ENCODE results near the gene NDUFAF2.

NDUFAF2 gene

GRCh38 chr5:60944904-60945812 lies at the start of gene NDUFAF2, which contains the start of gene ERCC8 (continued):
- peak; percentile 49; the same call in 1 of the 2 replicates for TF ChIP-seq ZNF692 (tag by site-specific recombination; IDR thresholded peaks at IDR 0.05)
- no peak for TF ChIP-seq ZNF138 (tag by site-specific recombination; IDR thresholded peaks at IDR 0.05; ENCODE audit: borderline replicate concordance)
- no peak for TF ChIP-seq ZNF155 (tag by site-specific recombination; IDR thresholded peaks at IDR 0.05)
- TF ChIP-seq ZNF10 (tag by site-specific recombination; IDR thresholded peaks at IDR 0.05) = no peak
- TF ChIP-seq TRIM28 (IDR thresholded peaks at IDR 0.05; ENCODE audit: borderline replicate concordance, low read length) = no peak
- TF ChIP-seq, protein P1, sequence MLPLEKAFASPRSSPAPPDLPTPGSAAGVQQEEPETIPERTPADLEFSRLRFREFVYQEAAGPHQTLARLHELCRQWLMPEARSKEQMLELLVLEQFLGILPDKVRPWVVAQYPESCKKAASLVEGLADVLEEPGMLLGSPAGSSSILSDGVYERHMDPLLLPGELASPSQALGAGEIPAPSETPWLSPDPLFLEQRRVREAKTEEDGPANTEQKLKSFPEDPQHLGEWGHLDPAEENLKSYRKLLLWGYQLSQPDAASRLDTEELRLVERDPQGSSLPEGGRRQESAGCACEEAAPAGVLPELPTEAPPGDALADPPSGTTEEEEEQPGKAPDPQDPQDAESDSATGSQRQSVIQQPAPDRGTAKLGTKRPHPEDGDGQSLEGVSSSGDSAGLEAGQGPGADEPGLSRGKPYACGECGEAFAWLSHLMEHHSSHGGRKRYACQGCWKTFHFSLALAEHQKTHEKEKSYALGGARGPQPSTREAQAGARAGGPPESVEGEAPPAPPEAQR (tag by site-specific recombination; IDR thresholded peaks at IDR 0.05) = no peak
- no peak for TF ChIP-seq BCL11A (tag by site-specific recombination; IDR thresholded peaks at IDR 0.05; ENCODE audit: low read depth)
- TF ChIP-seq ZNF549 (tag by site-specific recombination; IDR thresholded peaks at IDR 0.05) = no peak
- no peak for TF ChIP-seq ZNF830 (tag by site-specific recombination; IDR thresholded peaks at IDR 0.05; ENCODE audit: low read depth)
- no peak for TF ChIP-seq ZNF626 (tag by site-specific recombination; IDR thresholded peaks at IDR 0.05)
- no peak for TF ChIP-seq ZNF658 (tag by site-specific recombination; IDR thresholded peaks at IDR 0.05)
- no peak for TF ChIP-seq GLI2 (tag by site-specific recombination; IDR thresholded peaks at IDR 0.05; ENCODE audit: borderline replicate concordance, low read depth)
- TF ChIP-seq ZNF214 (tag by site-specific recombination; IDR thresholded peaks at IDR 0.05; ENCODE audit: borderline replicate concordance) = no peak
- TF ChIP-seq KLF8 (tag by site-specific recombination; IDR thresholded peaks at IDR 0.05) = no peak; the same call in 1 of the 2 replicates
- TF ChIP-seq SETDB1 (IDR thresholded peaks at IDR 0.05; ENCODE audit: insufficient read length, low read length) = no peak
- TF ChIP-seq ZBTB1 (tag by site-specific recombination; IDR thresholded peaks at IDR 0.05) = no peak
- no peak for TF ChIP-seq ZNF664 (tag by site-specific recombination; IDR thresholded peaks at IDR 0.05)
- TF ChIP-seq, protein P2, sequence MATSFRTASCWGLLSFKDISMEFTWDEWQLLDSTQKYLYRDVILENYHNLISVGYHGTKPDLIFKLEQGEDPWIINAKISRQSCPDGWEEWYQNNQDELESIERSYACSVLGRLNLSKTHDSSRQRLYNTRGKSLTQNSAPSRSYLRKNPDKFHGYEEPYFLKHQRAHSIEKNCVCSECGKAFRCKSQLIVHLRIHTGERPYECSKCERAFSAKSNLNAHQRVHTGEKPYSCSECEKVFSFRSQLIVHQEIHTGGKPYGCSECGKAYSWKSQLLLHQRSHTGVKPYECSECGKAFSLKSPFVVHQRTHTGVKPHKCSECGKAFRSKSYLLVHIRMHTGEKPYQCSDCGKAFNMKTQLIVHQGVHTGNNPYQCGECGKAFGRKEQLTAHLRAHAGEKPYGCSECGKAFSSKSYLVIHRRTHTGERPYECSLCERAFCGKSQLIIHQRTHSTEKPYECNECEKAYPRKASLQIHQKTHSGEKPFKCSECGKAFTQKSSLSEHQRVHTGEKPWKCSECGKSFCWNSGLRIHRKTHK (tag by site-specific recombination; IDR thresholded peaks at IDR 0.05) = no peak
- TF ChIP-seq SP3 (tag by site-specific recombination; IDR thresholded peaks at IDR 0.05) = peak; percentile 84
- peak; percentile 51 for TF ChIP-seq ZBTB11 (tag by site-specific recombination; conservative IDR thresholded peaks at IDR 0.05; ENCODE audit: low read depth)
- TF ChIP-seq ZSCAN16 (tag by site-specific recombination; IDR thresholded peaks at IDR 0.05) = no peak
- TF ChIP-seq ZNF223 (tag by site-specific recombination; IDR thresholded peaks at IDR 0.05) = no peak
- 0 out of 2 replicates have a peak, but pooled peaks have one; percentile 7 for TF ChIP-seq GLIS1 (tag by site-specific recombination; IDR thresholded peaks at IDR 0.05)
- TF ChIP-seq ZNF48 (tag by site-specific recombination; IDR thresholded peaks at IDR 0.05) = no peak
- TF ChIP-seq ZNF211 (tag by site-specific recombination; IDR thresholded peaks at IDR 0.05; ENCODE audit: low read depth) = no peak
- TF ChIP-seq ZNF791 (tag by site-specific recombination; IDR thresholded peaks at IDR 0.05) = no peak
- TF ChIP-seq MZF1 (tag by site-specific recombination; IDR thresholded peaks at IDR 0.05; ENCODE audit: borderline replicate concordance) = no peak
- TF ChIP-seq REPIN1 (tag by site-specific recombination; IDR thresholded peaks at IDR 0.05; ENCODE audit: low read depth) = no peak
- no peak for TF ChIP-seq ZBTB21 (tag by site-specific recombination; IDR thresholded peaks at IDR 0.05)
- no peak for TF ChIP-seq ZNF416 (tag by site-specific recombination; IDR thresholded peaks at IDR 0.05)
- TF ChIP-seq ZBTB26 (tag by site-specific recombination; optimal IDR thresholded peaks at IDR 0.05) = peak; percentile 50

All from HEK293 (cell line).